Glutamatergic neuron (in vitro differentiated cells): ENCODE data around the gene GABRG3. TPM values are rescaled to one million over a fixed set of nuclear protein-coding genes. Genes with fewer than 3 reads are reported as not detected.

ENCODE experiments used
- DNase-seq: peaks from one replicate; pipeline ENCODE4 v3.0.0; 2022
- H3K27ac Mint-ChIP-seq: one replicate; pipeline ENCODE4 v1.8.0; 2020; ENCODE audit warnings: mild to moderate bottlenecking, mixed read lengths, inconsistent platforms; ENCODE audit not compliant: unreplicated experiment
- H3K27me3 Mint-ChIP-seq: one replicate; pipeline ENCODE4 v1.8.0; 2020; ENCODE audit warnings: mild to moderate bottlenecking, moderate library complexity, mixed read lengths, inconsistent platforms; ENCODE audit not compliant: unreplicated experiment
- H3K36me3 Mint-ChIP-seq: one replicate; pipeline ENCODE4 v1.8.0; 2020; ENCODE audit warnings: mild to moderate bottlenecking, mixed read lengths, inconsistent platforms; ENCODE audit not compliant: unreplicated experiment
- H3K4me1 Mint-ChIP-seq: one replicate; pipeline ENCODE4 v1.8.0; 2020; ENCODE audit warnings: mild to moderate bottlenecking, low read depth, mixed read lengths, inconsistent platforms; ENCODE audit not compliant: unreplicated experiment
- H3K4me3 Mint-ChIP-seq: one replicate; pipeline ENCODE4 v1.8.0; 2020; ENCODE audit warnings: mild to moderate bottlenecking, mixed read lengths, inconsistent platforms; ENCODE audit not compliant: unreplicated experiment
- H3K9me3 Mint-ChIP-seq: one replicate; pipeline ENCODE4 v1.8.0; 2020; ENCODE audit warnings: mild to moderate bottlenecking, moderate library complexity, mixed read lengths, inconsistent platforms; ENCODE audit not compliant: unreplicated experiment
- CTCF ChIP-seq: fragments of 200-600 bp; sonication (generic); IDR thresholded peaks from one replicate; pipeline ENCODE4 v1.5.0; 2021; ENCODE audit not compliant: partially characterized antibody, unreplicated experiment
- total RNA-seq: library from RNA; stranded (reverse); fragmentation: NEBNext Ultra II Directional; extraction: Animal tissue kit (Norgen Biotek cat#: 25700); gene quantifications from one replicate; pipeline ENCODE4 v1.2.1, GENCODE V29; 2021; ENCODE audit not compliant: unreplicated experiment

Gene GABRG3
- total RNA-seq, 1 donor from 2014 or later = 1.3 TPM

GRCh38 chr15:27017168-27017809, 46.3 kb downstream of the GABRG3 start:
- DNase-seq = peak; percentile 86
- H3K36me3 Mint-ChIP-seq = no peaks in the 10 kb centered on the region
- peaks cover 8% of the 10 kb centered on the region for H3K9me3 Mint-ChIP-seq
- peak overlapping the region; percentile 36 for H3K27ac Mint-ChIP-seq
- H3K27me3 Mint-ChIP-seq = no peaks in the 10 kb centered on the region
- TF ChIP-seq CTCF = peak; percentile 83
- peaks cover 5% of the 10 kb centered on the region for H3K4me1 Mint-ChIP-seq
- H3K4me3 Mint-ChIP-seq = no peak overlapping the region

- DNase-seq = no peak
- no peak for TF ChIP-seq CTCF
- no peaks in the 10 kb centered on the region for H3K27me3 Mint-ChIP-seq
- no peak overlapping the region for H3K4me3 Mint-ChIP-seq
- no peak overlapping the region for H3K27ac Mint-ChIP-seq
- peaks cover 5% of the 10 kb centered on the region for H3K4me1 Mint-ChIP-seq
- H3K36me3 Mint-ChIP-seq = no peaks in the 10 kb centered on the region
- peaks cover 5% of the 10 kb centered on the region for H3K9me3 Mint-ChIP-seq
Observed at GRCh38 chr15:27019687-27020086, 48.7 kb downstream of the GABRG3 start.

- H3K4me3 Mint-ChIP-seq = no peak overlapping the region
- no peak for TF ChIP-seq CTCF
- H3K27ac Mint-ChIP-seq = no peak overlapping the region
- no peaks in the 10 kb centered on the region for H3K36me3 Mint-ChIP-seq
- peaks cover 4% of the 10 kb centered on the region for H3K27me3 Mint-ChIP-seq
- DNase-seq = no peak
- H3K9me3 Mint-ChIP-seq = peaks cover 6% of the 10 kb centered on the region
- peaks cover 11% of the 10 kb centered on the region for H3K4me1 Mint-ChIP-seq
Observed at GRCh38 chr15:27025481-27025966, 54.5 kb downstream of the GABRG3 start.

- H3K27ac Mint-ChIP-seq = no peak overlapping the region
- no peaks in the 10 kb centered on the region for H3K36me3 Mint-ChIP-seq
- no peak for DNase-seq
- peaks cover 4% of the 10 kb centered on the region for H3K9me3 Mint-ChIP-seq
- no peak overlapping the region for H3K4me3 Mint-ChIP-seq
- H3K27me3 Mint-ChIP-seq = peaks cover 4% of the 10 kb centered on the region
- H3K4me1 Mint-ChIP-seq = peaks cover 11% of the 10 kb centered on the region
- TF ChIP-seq CTCF = no peak
Observed at GRCh38 chr15:27027229-27027628, 56.2 kb downstream of the GABRG3 start.

- peaks cover 11% of the 10 kb centered on the region for H3K4me1 Mint-ChIP-seq
- H3K27ac Mint-ChIP-seq = peak overlapping the region; percentile 6
Observed at GRCh38 chr15:27028858-27029477, 58.0 kb downstream of the GABRG3 start.

More at GRCh38 chr15:27028858-27029477, 58.0 kb downstream of the GABRG3 start:
- no peak for TF ChIP-seq CTCF
- H3K27me3 Mint-ChIP-seq = peaks cover 4% of the 10 kb centered on the region
- H3K4me3 Mint-ChIP-seq = no peak overlapping the region
- peaks cover 4% of the 10 kb centered on the region for H3K9me3 Mint-ChIP-seq
- H3K36me3 Mint-ChIP-seq = no peaks in the 10 kb centered on the region
- DNase-seq = peak; percentile 38
